Left ventricle myocardium inferior (tissue), 1 donor: ENCODE measurements around the gene MYCN. TPM values are rescaled to one million over a fixed set of nuclear protein-coding genes. Genes with fewer than 3 reads are reported as not detected.
"Not testable (repeated sequence)": the region's sequence is repeated elsewhere in the genome, so short reads cannot be mapped to it uniquely, and the experiment has no call there.

Source experiments
- DNase-seq: peaks from one replicate; pipeline ENCODE4 v3.0.0-alpha.2; 2020
- H3K27ac ChIP-seq: fragments of 200-600 bp; replicated peaks from 2 replicates; pipeline ENCODE4 v1.8.0; 2021
- H3K27me3 ChIP-seq: fragments of 200-600 bp; 2 replicates; pipeline ENCODE4 v1.8.0; 2021; ENCODE audit warnings: low read depth
- H3K36me3 ChIP-seq: fragments of 200-600 bp; 2 replicates; pipeline ENCODE4 v1.8.0; 2021
- H3K4me1 ChIP-seq: fragments of 200-600 bp; 2 replicates; pipeline ENCODE4 v1.8.0; 2021
- H3K4me3 ChIP-seq: fragments of 200-600 bp; 2 replicates; pipeline ENCODE4 v1.8.0; 2021; ENCODE audit warnings: mild to moderate bottlenecking, moderate library complexity
- H3K9me3 ChIP-seq: fragments of 200-600 bp; replicated peaks from 2 replicates; pipeline ENCODE4 v1.8.0; 2021
- CTCF ChIP-seq: fragments of 200-600 bp; IDR thresholded peaks from 2 replicates; pipeline ENCODE4 v1.8.0; 2021; ENCODE audit warnings: antibody characterized with exemption, mild to moderate bottlenecking, borderline replicate concordance
- intact Hi-C: fragments of 100-400 bp; cut with micrococcal nuclease; formaldehyde crosslinking; loops from one replicate; pipeline ENCODE4 v1.11.0; 2022
- total RNA-seq: library from RNA; stranded (reverse); fragmentation: NEBNext Ultra II Directional; extraction: Animal tissue kit (Norgen Biotek cat#: 25700); gene quantifications from one replicate; pipeline ENCODE4 v1.2.1, GENCODE V29; 2021
- donor health status: DM: no; HTN: yes; CAD: no; lungs with severe emphysema.

The MYCN gene
- total RNA-seq, 1 donor from 2014 or later, result 0.38 TPM

GRCh38 chr2:15909736-15910135, 30.6 kb upstream of the MYCN start:
- Histone ChIP-seq H3K27ac (no peak overlapping the region), H3K36me3 (no peaks in the 10 kb centered on the region), H3K4me3 (no peak overlapping the region), H3K9me3 (peaks cover 11% of the 10 kb centered on the region), H3K27me3 (no peaks in the 10 kb centered on the region), H3K4me1 (peaks cover 34% of the 10 kb centered on the region)
- no peak for TF ChIP-seq CTCF
- intact Hi-C loops, result no loop called here
- no peak for DNase-seq

- H3K4me3 ChIP-seq, H3K9me3 ChIP-seq, DNase-seq, H3K36me3 ChIP-seq, H3K27ac ChIP-seq, intact Hi-C loops, H3K27me3 ChIP-seq: not testable (repeated sequence)
- peaks cover 40% of the 10 kb centered on the region for H3K4me1 ChIP-seq
These were observed 29.1 kb upstream of the MYCN start for GRCh38 chr2:15911270-15911669.

- TF ChIP-seq CTCF, result no peak
- no peaks in the 10 kb centered on the region for H3K36me3 ChIP-seq
These were observed 28.7 kb upstream of the MYCN start for GRCh38 chr2:15911686-15912085.

GRCh38 chr2:15912203-15912602, 28.1 kb upstream of the MYCN start:
- Histone ChIP-seq H3K4me3 (no peak overlapping the region), H3K9me3 (no peaks in the 10 kb centered on the region), H3K4me1 (peaks cover 50% of the 10 kb centered on the region), H3K27ac (peak overlapping the region; percentile 2), H3K36me3 (no peaks in the 10 kb centered on the region), H3K27me3 (no peaks in the 10 kb centered on the region)
- no peak for TF ChIP-seq CTCF
- peak; percentile 62 for DNase-seq
- intact Hi-C loops, result no loop called here

More at GRCh38 chr2:15911686-15912085, 28.7 kb upstream of the MYCN start:
- Histone ChIP-seq H3K4me1 (peaks cover 45% of the 10 kb centered on the region), H3K9me3 (no peaks in the 10 kb centered on the region), H3K27ac (peak overlapping the region; percentile 2), H3K4me3 (no peak overlapping the region), H3K27me3 (no peaks in the 10 kb centered on the region)
- intact Hi-C loops, result no loop called here
- no peak for DNase-seq

- intact Hi-C loops, result no loop called here
- peaks cover 50% of the 10 kb centered on the region for H3K4me1 ChIP-seq
- H3K4me3 ChIP-seq, result no peak overlapping the region
- DNase-seq, result no peak
- H3K9me3 ChIP-seq, result no peaks in the 10 kb centered on the region
- H3K27ac ChIP-seq, result no peak overlapping the region
- no peaks in the 10 kb centered on the region for H3K36me3 ChIP-seq
- no peaks in the 10 kb centered on the region for H3K27me3 ChIP-seq
- TF ChIP-seq CTCF, result no peak
These were observed 27.2 kb upstream of the MYCN start for GRCh38 chr2:15913146-15913545.

- H3K4me3 ChIP-seq, result no peak overlapping the region
- H3K27me3 ChIP-seq, result no peaks in the 10 kb centered on the region
- intact Hi-C loops, result no loop called here
- no peaks in the 10 kb centered on the region for H3K36me3 ChIP-seq
- TF ChIP-seq CTCF, result no peak
- H3K4me1 ChIP-seq, result peaks cover 50% of the 10 kb centered on the region
- peak; percentile 79 for DNase-seq
- peak overlapping the region; percentile 27 for H3K27ac ChIP-seq
- H3K9me3 ChIP-seq, result no peaks in the 10 kb centered on the region
These were observed 25.6 kb upstream of the MYCN start for GRCh38 chr2:15914596-15915385.

- intact Hi-C loops, H3K9me3 ChIP-seq, H3K4me3 ChIP-seq, H3K27ac ChIP-seq, DNase-seq, H3K36me3 ChIP-seq, H3K27me3 ChIP-seq: not testable (repeated sequence)
- H3K4me1 ChIP-seq, result peaks cover 50% of the 10 kb centered on the region
These were observed 24.8 kb upstream of the MYCN start for GRCh38 chr2:15915546-15915945.
